Activated T-helper 2 cell treated with anti-CD3 and anti-CD28 coated beads, Interferon-gamma antibody, Interleukin-2, Interleukin-4, amounts not matched to agents 10 μg/mL and 5 μg/mL and 100 μg/mL, durations not matched to agents 14 hours and 24 hours and 36 hours (primary cell): ENCODE measurements around the gene TTC24. TPM values are rescaled to one million over a fixed set of nuclear protein-coding genes. Genes with fewer than 3 reads are reported as not detected.
"Not testable (repeated sequence)": the region's sequence is repeated elsewhere in the genome, so short reads cannot be mapped to it uniquely, and the experiment has no call there.

ENCODE experiments used
- DNase-seq: peaks from one replicate; pipeline ENCODE4 v3.0.0; 2021; ENCODE audit warnings: low spot score
- H3K27ac Mint-ChIP-seq: one replicate; pipeline ENCODE4 v1.8.0; 2021; ENCODE audit warnings: mixed read lengths
- H3K27me3 Mint-ChIP-seq: one replicate; pipeline ENCODE4 v1.8.0; 2021; ENCODE audit warnings: low read depth, mixed read lengths
- H3K36me3 Mint-ChIP-seq: one replicate; pipeline ENCODE4 v1.8.0; 2021; ENCODE audit warnings: low read depth, mixed read lengths
- H3K4me1 Mint-ChIP-seq: one replicate; pipeline ENCODE4 v1.8.0; 2021; ENCODE audit warnings: low read depth, mixed read lengths
- H3K4me3 Mint-ChIP-seq: one replicate; pipeline ENCODE4 v1.8.0; 2021; ENCODE audit warnings: low read depth, mild to moderate bottlenecking, moderate library complexity, mixed read lengths
- H3K9me3 Mint-ChIP-seq: one replicate; pipeline ENCODE4 v1.8.0; 2021; ENCODE audit warnings: mixed read lengths
- intact Hi-C: fragments of 100-400 bp; cut with micrococcal nuclease; formaldehyde crosslinking; loops from one replicate; pipeline ENCODE4 v1.15.1; 2023
- total RNA-seq: library from RNA; stranded (reverse); gene quantifications from 2 replicates; pipeline ENCODE4 v1.2.3, GENCODE V29; 2022

Gene TTC24
- total RNA-seq, 1 donor from 2014 or later: 4.5 TPM

GRCh38 chr1:156608036-156608674 is 28.6 kb downstream of the TTC24 start:
- no peaks in the 10 kb centered on the region for H3K36me3 Mint-ChIP-seq
- H3K9me3 Mint-ChIP-seq: no peaks in the 10 kb centered on the region
- no peak overlapping the region for H3K4me3 Mint-ChIP-seq
- H3K27me3 Mint-ChIP-seq: peaks cover 15% of the 10 kb centered on the region
- DNase-seq: peak; percentile 51
- intact Hi-C loops: loop anchor here (1.0 to 5.0 kb wide), 4 partner anchors 24 to 221 kb away; partner anchors contain the start of gene IQGAP3
- H3K27ac Mint-ChIP-seq: no peak overlapping the region
- H3K4me1 Mint-ChIP-seq: peaks cover 8% of the 10 kb centered on the region

GRCh38 chr1:156608981-156609380 is 29.5 kb downstream of the TTC24 start:
- H3K27me3 Mint-ChIP-seq: peaks cover 17% of the 10 kb centered on the region
- intact Hi-C loops: loop anchor here (1.0 to 5.0 kb wide), 4 partner anchors 25 to 222 kb away; partner anchors contain the start of gene IQGAP3
- peak; percentile 43 for DNase-seq
- no peak overlapping the region for H3K27ac Mint-ChIP-seq
- H3K9me3 Mint-ChIP-seq: no peaks in the 10 kb centered on the region
- H3K4me3 Mint-ChIP-seq: no peak overlapping the region
- no peaks in the 10 kb centered on the region for H3K36me3 Mint-ChIP-seq
- H3K4me1 Mint-ChIP-seq: peaks cover 8% of the 10 kb centered on the region

GRCh38 chr1:156610072-156610471 is 30.5 kb downstream of the TTC24 start:
- H3K4me1 Mint-ChIP-seq, H3K4me3 Mint-ChIP-seq, H3K36me3 Mint-ChIP-seq, H3K27ac Mint-ChIP-seq, H3K9me3 Mint-ChIP-seq, intact Hi-C loops, DNase-seq: not testable (repeated sequence)
- H3K27me3 Mint-ChIP-seq: peaks cover 27% of the 10 kb centered on the region

- no peak for DNase-seq
- Mint-ChIP-seq H3K4me1 (peaks cover 8% of the 10 kb centered on the region), H3K4me3 (no peak overlapping the region)
Measured at GRCh38 chr1:156612666-156613065, 33.1 kb downstream of the TTC24 start.

GRCh38 chr1:156615946-156616345 is 36.4 kb downstream of the TTC24 start:
- Mint-ChIP-seq H3K9me3 (no peaks in the 10 kb centered on the region), H3K36me3 (no peaks in the 10 kb centered on the region), H3K27ac (no peak overlapping the region), H3K27me3 (peaks cover 55% of the 10 kb centered on the region), H3K4me1 (no peaks in the 10 kb centered on the region), H3K4me3 (no peak overlapping the region)
- DNase-seq: no peak
- intact Hi-C loops: no loop called here

More at GRCh38 chr1:156612666-156613065, 33.1 kb downstream of the TTC24 start:
- H3K27ac Mint-ChIP-seq: no peak overlapping the region
- intact Hi-C loops: no loop called here
- peaks cover 39% of the 10 kb centered on the region for H3K27me3 Mint-ChIP-seq
- no peaks in the 10 kb centered on the region for H3K9me3 Mint-ChIP-seq
- no peaks in the 10 kb centered on the region for H3K36me3 Mint-ChIP-seq

- no peak overlapping the region for H3K27ac Mint-ChIP-seq
- DNase-seq: no peak
- H3K36me3 Mint-ChIP-seq: no peaks in the 10 kb centered on the region
- no peaks in the 10 kb centered on the region for H3K4me1 Mint-ChIP-seq
- no peaks in the 10 kb centered on the region for H3K9me3 Mint-ChIP-seq
- intact Hi-C loops: no loop called here
- H3K4me3 Mint-ChIP-seq: no peak overlapping the region
- H3K27me3 Mint-ChIP-seq: peaks cover 54% of the 10 kb centered on the region
Measured at GRCh38 chr1:156616463-156616862, 36.9 kb downstream of the TTC24 start.

- Mint-ChIP-seq H3K27me3 (peaks cover 62% of the 10 kb centered on the region), H3K4me3 (no peak within 1 kb of the TSS), H3K9me3 (no peaks in the 10 kb centered on the region), H3K4me1 (no peaks in the 10 kb centered on the region), H3K36me3 (no peaks in the 10 kb centered on the region), H3K27ac (no peak within 1 kb of the TSS)
- no peak for DNase-seq
- intact Hi-C loops: no loop called here
Measured at GRCh38 chr1:156618853-156619581, 39.5 kb downstream of the TTC24 start, which contains the start of gene HAPLN2. HAPLN2 (plus strand) TSS chr1:156619415; CDS start chr1:156623491, 4,076 bp downstream.

- Mint-ChIP-seq H3K4me3 (no peak overlapping the region), H3K27me3 (peaks cover 60% of the 10 kb centered on the region), H3K4me1 (peaks cover 2% of the 10 kb centered on the region), H3K27ac (no peak overlapping the region), H3K36me3 (no peaks in the 10 kb centered on the region), H3K9me3 (no peaks in the 10 kb centered on the region)
- DNase-seq: no peak
- intact Hi-C loops: no loop called here
Measured at GRCh38 chr1:156619582-156619955, 40.0 kb downstream of the TTC24 start.

GRCh38 chr1:156622581-156623297 is 43.2 kb downstream of the TTC24 start:
- no peak overlapping the region for H3K4me3 Mint-ChIP-seq
- H3K4me1 Mint-ChIP-seq: peaks cover 8% of the 10 kb centered on the region
- H3K27ac Mint-ChIP-seq: no peak overlapping the region
- no peaks in the 10 kb centered on the region for H3K9me3 Mint-ChIP-seq
- no peak for DNase-seq
- intact Hi-C loops: loop anchor here (5.0 kb wide), 1 partner anchor 235 kb away; no protein-coding TSS in a partner anchor
- H3K36me3 Mint-ChIP-seq: no peaks in the 10 kb centered on the region
- H3K27me3 Mint-ChIP-seq: peaks cover 58% of the 10 kb centered on the region

GRCh38 chr1:156623946-156624813 is 44.7 kb downstream of the TTC24 start:
- intact Hi-C loops: loop anchor here (2.0 to 5.0 kb wide), 2 partner anchors 189 to 237 kb away; no protein-coding TSS in a partner anchor
- Mint-ChIP-seq H3K9me3 (no peaks in the 10 kb centered on the region), H3K27ac (no peak overlapping the region), H3K27me3 (peaks cover 59% of the 10 kb centered on the region), H3K4me1 (peaks cover 8% of the 10 kb centered on the region), H3K4me3 (peak overlapping the region; percentile 33), H3K36me3 (no peaks in the 10 kb centered on the region)
- DNase-seq: no peak

- H3K27me3 Mint-ChIP-seq: peaks cover 54% of the 10 kb centered on the region
- peaks cover 8% of the 10 kb centered on the region for H3K4me1 Mint-ChIP-seq
- H3K9me3 Mint-ChIP-seq: no peaks in the 10 kb centered on the region
- intact Hi-C loops: loop anchor here (2.0 to 5.0 kb wide), 2 partner anchors 190 to 238 kb away; no protein-coding TSS in a partner anchor
- peak overlapping the region; percentile 33 for H3K4me3 Mint-ChIP-seq
- H3K36me3 Mint-ChIP-seq: no peaks in the 10 kb centered on the region
- no peak overlapping the region for H3K27ac Mint-ChIP-seq
- DNase-seq: no peak
Measured at GRCh38 chr1:156624814-156625435, 45.4 kb downstream of the TTC24 start.
